MM.1S (cell line): ENCODE data around the gene ISCA1.

Experiments used
- DNase-seq: peaks from one replicate; pipeline ENCODE4 v3.0.0-alpha.2; 2015
- H2AFZ ChIP-seq: fragments of 300-600 bp; sonication (generic); 2 replicates; pipeline ENCODE4 v1.6.0; 2016; ENCODE audit warnings: antibody characterized with exemption, low read length
- H3F3A ChIP-seq: fragments of 300-600 bp; sonication (generic); 2 replicates; pipeline ENCODE4 v1.6.1; 2016; ENCODE audit warnings: mild to moderate bottlenecking, antibody characterized with exemption, low read length, moderate library complexity, mixed read lengths; ENCODE audit not compliant: insufficient read depth
- H3K27ac ChIP-seq: fragments of 300-600 bp; sonication (generic); 2 replicates; pipeline ENCODE4 v1.5.1; 2016; ENCODE audit warnings: mild to moderate bottlenecking, low read length
- H3K27me3 ChIP-seq: fragments of 300-600 bp; sonication (generic); replicated peaks from 2 replicates; pipeline ENCODE4 v1.6.0; 2016; ENCODE audit warnings: low read length; ENCODE audit not compliant: insufficient read depth
- H3K36me3 ChIP-seq: fragments of 300-600 bp; sonication (generic); replicated peaks from 2 replicates; pipeline ENCODE4 v1.6.1; 2016; ENCODE audit warnings: mild to moderate bottlenecking, low read length, mixed read lengths; ENCODE audit not compliant: insufficient read depth
- H3K4me1 ChIP-seq: fragments of 300-600 bp; sonication (generic); 2 replicates; pipeline ENCODE4 v1.6.1; 2016; ENCODE audit warnings: low read length, mixed read lengths
- H3K4me2 ChIP-seq: fragments of 300-600 bp; sonication (generic); 2 replicates; pipeline ENCODE4 v1.6.0; 2016; ENCODE audit warnings: low read depth, low read length
- H3K4me3 ChIP-seq: fragments of 300-600 bp; sonication (generic); 2 replicates; pipeline ENCODE4 v1.5.1; 2016; ENCODE audit warnings: low read length, mixed read lengths
- H3K79me2 ChIP-seq: fragments of 300-600 bp; sonication (generic); 2 replicates; pipeline ENCODE4 v1.6.1; 2016; ENCODE audit warnings: mixed run types, low read length, mixed read lengths
- H3K9ac ChIP-seq: fragments of 300-600 bp; sonication (generic); 2 replicates; pipeline ENCODE4 v1.6.1; 2016; ENCODE audit warnings: low read length, mixed read lengths
- H3K9me2 ChIP-seq: fragments of 300-600 bp; sonication (generic); replicated peaks from 2 replicates; pipeline ENCODE4 v1.6.1; 2016; ENCODE audit warnings: mild to moderate bottlenecking, low read length, mixed read lengths; ENCODE audit not compliant: insufficient read depth
- H3K9me3 ChIP-seq: fragments of 300-600 bp; sonication (generic); replicated peaks from 2 replicates; pipeline ENCODE4 v1.6.1; 2016; ENCODE audit warnings: mild to moderate bottlenecking, low read length, mixed read lengths; ENCODE audit not compliant: insufficient read depth
- H4K20me1 ChIP-seq: fragments of 300-600 bp; sonication (generic); 2 replicates; pipeline ENCODE4 v1.6.1; 2016; ENCODE audit warnings: mild to moderate bottlenecking, low read length, moderate library complexity, mixed read lengths; ENCODE audit not compliant: insufficient read depth
- EZH2 ChIP-seq: fragments of 300-600 bp; sonication (generic); optimal IDR thresholded peaks from 2 replicates; pipeline ENCODE3; 2017; ENCODE audit warnings: low read depth, mild to moderate bottlenecking, antibody characterized with exemption, low read length, mixed read lengths
- EZH2phosphoT487 ChIP-seq: fragments of 300-600 bp; sonication (generic); IDR thresholded peaks from 2 replicates; pipeline ENCODE4 v1.6.1; 2018; ENCODE audit warnings: antibody characterized with exemption, low read length
- TF ChIP-seq, protein P1 (sequence below): fragments of 300-600 bp; sonication (generic); IDR thresholded peaks from 2 replicates; pipeline ENCODE4 v1.5.1; 2016; ENCODE audit warnings: antibody characterized with exemption, low read length, mixed read lengths

ISCA1 gene

DNA sequence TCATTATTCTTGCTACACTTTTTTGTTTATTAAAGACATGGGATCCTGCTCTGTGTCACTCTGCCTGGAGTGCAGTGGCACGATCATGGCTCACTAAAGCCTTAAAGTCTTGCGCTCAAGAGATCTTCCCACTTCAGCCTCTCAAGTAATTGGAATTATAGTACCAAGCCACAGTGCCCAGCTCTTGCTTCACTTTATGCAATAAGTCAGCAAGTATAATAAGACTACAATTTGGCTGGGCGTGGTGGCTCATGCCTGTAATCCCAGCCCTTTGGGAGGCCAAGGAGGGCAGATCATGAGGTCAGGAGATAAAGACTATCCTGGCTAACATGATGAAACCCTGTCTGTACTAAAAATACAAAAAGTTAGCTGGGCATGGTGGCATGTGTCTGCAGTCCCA lies 28.8 kb downstream of the ISCA1 start:
- no peaks in the 10 kb centered on the region for H3F3A ChIP-seq
- no peaks in the 10 kb centered on the region for H3K9me2 ChIP-seq
- H3K9ac ChIP-seq: no peak overlapping the region
- no peak for DNase-seq
- no peak overlapping the region for H3K4me3 ChIP-seq
- H3K27ac ChIP-seq: no peak overlapping the region
- H3K9me3 ChIP-seq: no peaks in the 10 kb centered on the region
- no peaks in the 10 kb centered on the region for H3K36me3 ChIP-seq
- H2AFZ ChIP-seq: no peak overlapping the region
- H3K79me2 ChIP-seq: no peaks in the 10 kb centered on the region
- H3K4me2 ChIP-seq: no peak overlapping the region
- H4K20me1 ChIP-seq: no peaks in the 10 kb centered on the region
- H3K27me3 ChIP-seq: no peaks in the 10 kb centered on the region
- no peaks in the 10 kb centered on the region for H3K4me1 ChIP-seq
- TF ChIP-seq EZH2 (no peak), EZH2phosphoT487 (no peak)
- TF ChIP-seq, protein P1, sequence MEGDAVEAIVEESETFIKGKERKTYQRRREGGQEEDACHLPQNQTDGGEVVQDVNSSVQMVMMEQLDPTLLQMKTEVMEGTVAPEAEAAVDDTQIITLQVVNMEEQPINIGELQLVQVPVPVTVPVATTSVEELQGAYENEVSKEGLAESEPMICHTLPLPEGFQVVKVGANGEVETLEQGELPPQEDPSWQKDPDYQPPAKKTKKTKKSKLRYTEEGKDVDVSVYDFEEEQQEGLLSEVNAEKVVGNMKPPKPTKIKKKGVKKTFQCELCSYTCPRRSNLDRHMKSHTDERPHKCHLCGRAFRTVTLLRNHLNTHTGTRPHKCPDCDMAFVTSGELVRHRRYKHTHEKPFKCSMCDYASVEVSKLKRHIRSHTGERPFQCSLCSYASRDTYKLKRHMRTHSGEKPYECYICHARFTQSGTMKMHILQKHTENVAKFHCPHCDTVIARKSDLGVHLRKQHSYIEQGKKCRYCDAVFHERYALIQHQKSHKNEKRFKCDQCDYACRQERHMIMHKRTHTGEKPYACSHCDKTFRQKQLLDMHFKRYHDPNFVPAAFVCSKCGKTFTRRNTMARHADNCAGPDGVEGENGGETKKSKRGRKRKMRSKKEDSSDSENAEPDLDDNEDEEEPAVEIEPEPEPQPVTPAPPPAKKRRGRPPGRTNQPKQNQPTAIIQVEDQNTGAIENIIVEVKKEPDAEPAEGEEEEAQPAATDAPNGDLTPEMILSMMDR: no peak

DNA sequence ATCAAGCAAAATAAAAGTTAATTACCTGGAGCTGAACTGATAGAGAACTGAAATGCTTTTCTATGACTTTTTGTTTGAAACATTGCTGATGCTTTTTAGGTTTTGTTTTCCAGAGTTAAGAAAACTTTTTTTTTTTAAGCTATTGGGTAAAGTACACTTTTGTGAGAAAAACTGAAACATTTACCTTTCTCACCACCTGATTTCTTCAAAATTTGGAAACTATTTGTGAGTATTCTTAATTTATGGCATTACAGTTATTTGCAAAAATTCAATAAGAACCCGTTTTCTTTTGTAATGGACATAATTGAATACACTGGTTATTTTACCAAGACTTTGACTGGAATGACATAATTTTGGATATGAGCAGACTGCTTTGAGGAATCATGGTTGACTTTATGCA lies 29.5 kb downstream of the ISCA1 start:
- no peaks in the 10 kb centered on the region for H3K9me3 ChIP-seq
- no peak overlapping the region for H3K4me2 ChIP-seq
- H2AFZ ChIP-seq: no peak overlapping the region
- no peaks in the 10 kb centered on the region for H3F3A ChIP-seq
- no peak for DNase-seq
- H3K4me3 ChIP-seq: no peak overlapping the region
- TF ChIP-seq EZH2phosphoT487 (no peak), EZH2 (no peak)
- TF ChIP-seq, protein P1: no peak
- H4K20me1 ChIP-seq: no peaks in the 10 kb centered on the region
- no peaks in the 10 kb centered on the region for H3K9me2 ChIP-seq
- H3K79me2 ChIP-seq: no peaks in the 10 kb centered on the region
- no peak overlapping the region for H3K27ac ChIP-seq
- no peaks in the 10 kb centered on the region for H3K4me1 ChIP-seq
- H3K9ac ChIP-seq: no peak overlapping the region
- H3K36me3 ChIP-seq: no peaks in the 10 kb centered on the region
- no peaks in the 10 kb centered on the region for H3K27me3 ChIP-seq

DNA sequence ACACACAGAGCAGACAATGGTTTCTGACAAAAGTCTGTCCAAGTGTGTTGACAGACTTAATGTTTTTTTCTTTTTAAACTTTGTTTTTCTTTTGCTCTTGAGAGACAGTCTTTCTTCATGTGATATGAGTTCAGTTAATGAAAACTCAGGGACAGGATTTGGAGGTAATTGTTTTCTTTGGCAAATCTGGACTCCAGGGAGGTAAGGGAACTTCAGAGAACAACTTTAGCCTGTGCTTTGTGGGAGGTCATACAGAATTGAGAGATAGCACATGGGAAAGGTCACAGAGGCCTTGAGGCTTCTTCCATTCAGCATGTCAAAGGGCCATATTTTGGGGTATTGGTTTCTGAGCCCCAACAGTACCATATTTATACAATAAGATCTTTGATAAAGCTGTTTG lies 32.2 kb downstream of the ISCA1 start:
- Histone ChIP-seq H3K79me2 (no peaks in the 10 kb centered on the region), H3K36me3 (no peaks in the 10 kb centered on the region), H3F3A (no peaks in the 10 kb centered on the region), H3K9me2 (no peaks in the 10 kb centered on the region), H3K4me3 (no peak overlapping the region), H2AFZ (no peak overlapping the region), H3K27ac (no peak overlapping the region), H3K9me3 (no peaks in the 10 kb centered on the region), H4K20me1 (no peaks in the 10 kb centered on the region), H3K4me2 (no peak overlapping the region), H3K9ac (no peak overlapping the region), H3K4me1 (no peaks in the 10 kb centered on the region), H3K27me3 (no peaks in the 10 kb centered on the region)
- TF ChIP-seq, protein P1: no peak
- TF ChIP-seq EZH2phosphoT487 (no peak), EZH2 (no peak)
- no peak for DNase-seq

DNA sequence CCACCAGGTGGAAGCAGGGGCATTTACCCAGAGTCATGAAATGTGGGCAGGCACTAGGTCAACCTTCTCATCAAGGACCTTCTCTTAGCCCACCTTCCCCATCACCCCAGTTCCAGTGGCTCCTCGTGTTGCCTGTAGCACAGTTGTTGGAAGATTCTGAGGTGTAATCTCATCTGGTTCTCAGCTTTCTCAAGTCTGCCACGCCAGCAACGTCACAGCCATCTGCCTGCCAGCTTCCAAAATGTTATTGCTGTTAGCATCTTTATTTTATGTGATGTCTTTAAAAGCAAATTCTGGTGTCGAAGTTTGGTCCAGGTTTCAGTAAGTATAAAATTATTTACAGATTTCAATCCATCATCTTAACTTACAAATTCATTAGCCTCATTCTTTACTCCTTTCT lies 33.6 kb downstream of the ISCA1 start:
- H3K9me2 ChIP-seq: no peaks in the 10 kb centered on the region
- TF ChIP-seq, protein P1: no peak
- TF ChIP-seq EZH2 (no peak), EZH2phosphoT487 (no peak)
- no peaks in the 10 kb centered on the region for H3K27me3 ChIP-seq
- no peaks in the 10 kb centered on the region for H3K36me3 ChIP-seq
- no peak for DNase-seq
- H3K4me3 ChIP-seq: no peak overlapping the region
- H3K9ac ChIP-seq: no peak overlapping the region
- no peaks in the 10 kb centered on the region for H3K4me1 ChIP-seq
- H2AFZ ChIP-seq: no peak overlapping the region
- no peaks in the 10 kb centered on the region for H4K20me1 ChIP-seq
- no peaks in the 10 kb centered on the region for H3F3A ChIP-seq
- H3K79me2 ChIP-seq: no peaks in the 10 kb centered on the region
- H3K9me3 ChIP-seq: no peaks in the 10 kb centered on the region
- no peak overlapping the region for H3K4me2 ChIP-seq
- no peak overlapping the region for H3K27ac ChIP-seq
